ENCODE data around the gene GPATCH1. TPM values are rescaled to one million over a fixed set of nuclear protein-coding genes. Genes with fewer than 3 reads are reported as not detected.

The GPATCH1 gene
- total and polyA plus RNA-seq, 2 experiments from 2014 or later = 5.7 to 6.4 TPM

DNA sequence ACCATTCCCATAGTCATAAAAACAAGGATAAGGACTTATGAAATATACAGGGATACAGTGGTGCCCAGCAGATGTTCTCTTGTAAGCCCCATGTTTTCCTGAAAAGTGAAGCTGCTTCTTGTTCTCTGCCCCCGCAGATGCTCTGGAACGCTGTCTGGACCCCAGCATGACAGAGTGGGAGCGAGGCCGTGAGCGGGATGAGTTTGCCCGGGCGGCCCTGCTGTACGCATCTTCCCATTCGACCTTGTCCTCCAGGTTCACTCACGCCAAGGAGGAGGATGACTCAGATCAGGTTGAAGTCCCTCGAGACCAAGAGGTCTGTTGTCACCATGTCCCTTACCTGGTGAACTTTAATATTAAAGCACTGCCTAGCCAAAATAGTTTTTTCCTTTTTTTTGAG is 30.6 kb downstream of the GPATCH1 start:
- TF ChIP-seq, protein P1, sequence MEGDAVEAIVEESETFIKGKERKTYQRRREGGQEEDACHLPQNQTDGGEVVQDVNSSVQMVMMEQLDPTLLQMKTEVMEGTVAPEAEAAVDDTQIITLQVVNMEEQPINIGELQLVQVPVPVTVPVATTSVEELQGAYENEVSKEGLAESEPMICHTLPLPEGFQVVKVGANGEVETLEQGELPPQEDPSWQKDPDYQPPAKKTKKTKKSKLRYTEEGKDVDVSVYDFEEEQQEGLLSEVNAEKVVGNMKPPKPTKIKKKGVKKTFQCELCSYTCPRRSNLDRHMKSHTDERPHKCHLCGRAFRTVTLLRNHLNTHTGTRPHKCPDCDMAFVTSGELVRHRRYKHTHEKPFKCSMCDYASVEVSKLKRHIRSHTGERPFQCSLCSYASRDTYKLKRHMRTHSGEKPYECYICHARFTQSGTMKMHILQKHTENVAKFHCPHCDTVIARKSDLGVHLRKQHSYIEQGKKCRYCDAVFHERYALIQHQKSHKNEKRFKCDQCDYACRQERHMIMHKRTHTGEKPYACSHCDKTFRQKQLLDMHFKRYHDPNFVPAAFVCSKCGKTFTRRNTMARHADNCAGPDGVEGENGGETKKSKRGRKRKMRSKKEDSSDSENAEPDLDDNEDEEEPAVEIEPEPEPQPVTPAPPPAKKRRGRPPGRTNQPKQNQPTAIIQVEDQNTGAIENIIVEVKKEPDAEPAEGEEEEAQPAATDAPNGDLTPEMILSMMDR (IDR thresholded peaks at IDR 0.05; ENCODE audit: low read depth, low read length) = no peak
- no peaks in the 10 kb centered on the region for H3K27me3 ChIP-seq
- peaks cover 46% of the 10 kb centered on the region for H3K36me3 ChIP-seq
- H3K9me3 ChIP-seq (ENCODE audit: low read depth) = no peaks in the 10 kb centered on the region
- DNase-seq (ENCODE audit: low read depth in 1 of 2, low spot score in 1 of 2) = no peak
- H3K27ac ChIP-seq = no peak overlapping the region
- H3K4me3 ChIP-seq = no peak overlapping the region
- H3K4me1 ChIP-seq (ENCODE audit: low read depth) = no peaks in the 10 kb centered on the region

DNA sequence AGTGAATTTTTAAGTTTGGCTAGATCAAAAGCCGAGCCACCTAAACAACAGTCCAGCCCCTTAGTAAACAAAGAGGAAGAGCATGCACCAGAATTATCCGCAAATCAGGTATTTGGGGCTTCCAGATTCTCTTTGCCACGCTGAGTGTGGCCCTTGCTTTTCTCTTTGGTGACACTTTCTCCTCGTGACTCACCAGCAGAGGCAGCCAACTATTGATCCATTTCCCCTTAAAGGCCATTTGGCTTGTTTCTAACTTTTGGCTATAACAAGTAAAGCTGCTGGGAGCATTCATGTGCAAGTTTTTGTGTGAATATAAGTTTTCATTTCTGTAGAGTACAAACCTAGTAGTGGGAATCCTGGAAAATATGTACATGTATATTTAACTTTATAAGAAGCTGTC is 33.3 kb downstream of the GPATCH1 start:
- no peak overlapping the region for H3K27ac ChIP-seq
- TF ChIP-seq, protein P1 (IDR thresholded peaks at IDR 0.05; ENCODE audit: low read depth, low read length) = no peak
- no peak for DNase-seq (ENCODE audit: low read depth in 1 of 2, low spot score in 1 of 2)
- no peaks in the 10 kb centered on the region for H3K4me1 ChIP-seq (ENCODE audit: low read depth)
- H3K9me3 ChIP-seq (ENCODE audit: low read depth) = no peaks in the 10 kb centered on the region
- no peak overlapping the region for H3K4me3 ChIP-seq
- H3K27me3 ChIP-seq = no peaks in the 10 kb centered on the region
- peaks cover 47% of the 10 kb centered on the region for H3K36me3 ChIP-seq

DNA sequence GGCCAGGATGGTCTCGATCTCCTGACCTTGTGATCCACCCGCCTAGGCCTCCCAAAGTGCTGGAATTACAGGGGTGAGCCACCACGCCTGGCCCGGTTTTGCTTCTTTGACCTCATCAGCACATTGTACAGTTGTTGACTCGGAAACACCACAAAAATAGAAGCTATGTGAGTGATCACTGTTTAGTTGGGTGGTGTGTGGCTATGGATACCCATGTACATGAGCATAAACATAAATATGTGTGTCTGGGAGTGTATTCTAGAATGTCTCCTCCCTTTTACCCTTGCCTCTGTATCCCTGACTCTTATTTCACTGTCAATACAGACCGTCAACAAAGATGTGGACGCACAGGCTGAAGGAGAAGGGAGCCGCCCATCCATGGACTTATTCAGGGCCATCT is 36.5 kb downstream of the GPATCH1 start:
- Histone ChIP-seq H3K4me3 (no peak overlapping the region), H3K27me3 (no peaks in the 10 kb centered on the region), H3K27ac (no peak overlapping the region), H3K36me3 (peaks cover 31% of the 10 kb centered on the region), H3K9me3 (ENCODE audit: low read depth) (no peaks in the 10 kb centered on the region), H3K4me1 (ENCODE audit: low read depth) (no peaks in the 10 kb centered on the region)
- TF ChIP-seq, protein P1 (IDR thresholded peaks at IDR 0.05; ENCODE audit: low read depth, low read length) = no peak
- no peak for DNase-seq (ENCODE audit: low read depth in 1 of 2, low spot score in 1 of 2)

DNA sequence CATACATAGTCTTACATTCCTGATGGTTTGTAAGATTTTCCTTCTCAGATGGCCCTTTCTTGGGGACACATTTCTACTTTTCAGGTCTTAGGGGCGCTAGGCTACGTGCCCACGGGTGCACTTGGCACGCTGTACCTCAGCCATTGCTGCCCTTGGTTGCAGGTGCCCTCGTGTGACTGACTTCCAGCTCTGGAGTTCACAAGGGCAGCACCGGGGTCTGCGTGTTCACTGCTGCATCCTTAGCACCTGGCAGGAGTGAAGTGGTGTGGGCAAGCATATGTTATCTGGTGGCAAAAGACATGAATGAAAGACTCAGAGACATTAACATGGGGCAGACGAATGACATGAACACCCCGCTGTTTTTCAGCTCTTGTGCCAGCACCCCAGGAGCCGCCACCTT is 37.7 kb downstream of the GPATCH1 start:
- peaks cover 25% of the 10 kb centered on the region for H3K36me3 ChIP-seq
- DNase-seq (ENCODE audit: low read depth in 1 of 2, low spot score in 1 of 2) = no peak

DNA sequence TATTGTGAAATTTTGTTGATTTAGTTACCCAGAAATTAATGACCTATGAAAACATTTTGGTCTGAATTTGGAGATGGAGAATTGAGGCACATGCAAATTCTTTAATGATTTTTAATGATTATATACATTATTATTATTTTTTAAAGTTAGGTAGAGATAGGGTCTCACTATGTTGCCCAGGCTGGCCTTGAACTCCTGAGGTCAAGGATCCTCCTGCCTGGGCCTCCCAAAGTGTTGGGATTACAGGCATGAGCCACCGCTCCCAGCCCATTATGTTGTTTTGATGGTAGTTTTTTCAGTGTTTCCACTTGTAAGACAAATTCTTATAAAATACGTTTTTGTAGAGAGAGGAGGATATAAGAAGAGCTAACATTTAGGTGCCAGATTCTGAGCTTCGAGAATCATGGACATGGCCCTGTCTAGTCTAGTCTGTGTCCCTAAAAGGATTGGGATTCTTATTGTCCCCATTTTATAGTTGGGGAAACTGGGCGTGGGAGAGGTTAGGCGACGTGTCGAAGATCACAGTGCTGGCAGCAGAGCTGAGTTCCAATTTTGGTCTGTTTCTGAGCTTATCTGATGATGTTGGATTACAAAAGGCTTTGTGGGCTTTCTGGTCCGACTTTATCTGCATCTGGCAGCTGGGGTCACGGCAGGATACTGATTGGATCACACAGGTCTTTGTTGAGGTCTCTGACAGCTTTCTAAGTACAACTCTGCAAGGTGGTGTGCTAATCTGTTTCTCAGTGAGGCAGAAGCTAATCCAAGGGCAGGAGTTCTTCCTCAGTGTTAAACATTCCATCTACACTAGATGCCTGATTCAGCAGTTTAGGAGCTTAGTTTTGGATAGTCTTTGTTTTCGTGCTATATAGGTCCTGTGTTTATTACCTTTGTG is 43.5 kb downstream of the GPATCH1 start:
- peaks cover 17% of the 10 kb centered on the region for H3K36me3 ChIP-seq
- DNase-seq (ENCODE audit: low read depth in 1 of 2, low spot score in 1 of 2) = no peak
- H3K27me3 ChIP-seq = no peaks in the 10 kb centered on the region
- no peaks in the 10 kb centered on the region for H3K4me1 ChIP-seq (ENCODE audit: low read depth)
- TF ChIP-seq, protein P1 (IDR thresholded peaks at IDR 0.05; ENCODE audit: low read depth, low read length) = no peak
- H3K27ac ChIP-seq = peak overlapping the region; percentile 22
- no peaks in the 10 kb centered on the region for H3K9me3 ChIP-seq (ENCODE audit: low read depth)
- no peak overlapping the region for H3K4me3 ChIP-seq

More for the DNA sequence above, 37.7 kb downstream of the GPATCH1 start:
- Histone ChIP-seq H3K9me3 (ENCODE audit: low read depth) (no peaks in the 10 kb centered on the region), H3K27me3 (no peaks in the 10 kb centered on the region), H3K27ac (no peak overlapping the region), H3K4me3 (no peak overlapping the region), H3K4me1 (ENCODE audit: low read depth) (no peaks in the 10 kb centered on the region)
- TF ChIP-seq, protein P1 (IDR thresholded peaks at IDR 0.05; ENCODE audit: low read depth, low read length) = no peak

Data from cardiac muscle cell (in vitro differentiated cells and primary cell).